GM12873 (cell line): ENCODE results near the gene NPBWR2.

ENCODE experiments used
- TF ChIP-seq, protein P1 (sequence below): IDR thresholded peaks from 2 replicates; pipeline ENCODE4 v1.5.1; 2012; ENCODE audit warnings: low read depth, mild to moderate bottlenecking, moderate library complexity, low read length, control low read depth; ENCODE audit not compliant: insufficient read depth; ENCODE audit errors: missing control alignments

Gene NPBWR2

GRCh38 chr20:64112691-64113443 is 5.5 kb upstream of the NPBWR2 start:
- TF ChIP-seq, protein P1, sequence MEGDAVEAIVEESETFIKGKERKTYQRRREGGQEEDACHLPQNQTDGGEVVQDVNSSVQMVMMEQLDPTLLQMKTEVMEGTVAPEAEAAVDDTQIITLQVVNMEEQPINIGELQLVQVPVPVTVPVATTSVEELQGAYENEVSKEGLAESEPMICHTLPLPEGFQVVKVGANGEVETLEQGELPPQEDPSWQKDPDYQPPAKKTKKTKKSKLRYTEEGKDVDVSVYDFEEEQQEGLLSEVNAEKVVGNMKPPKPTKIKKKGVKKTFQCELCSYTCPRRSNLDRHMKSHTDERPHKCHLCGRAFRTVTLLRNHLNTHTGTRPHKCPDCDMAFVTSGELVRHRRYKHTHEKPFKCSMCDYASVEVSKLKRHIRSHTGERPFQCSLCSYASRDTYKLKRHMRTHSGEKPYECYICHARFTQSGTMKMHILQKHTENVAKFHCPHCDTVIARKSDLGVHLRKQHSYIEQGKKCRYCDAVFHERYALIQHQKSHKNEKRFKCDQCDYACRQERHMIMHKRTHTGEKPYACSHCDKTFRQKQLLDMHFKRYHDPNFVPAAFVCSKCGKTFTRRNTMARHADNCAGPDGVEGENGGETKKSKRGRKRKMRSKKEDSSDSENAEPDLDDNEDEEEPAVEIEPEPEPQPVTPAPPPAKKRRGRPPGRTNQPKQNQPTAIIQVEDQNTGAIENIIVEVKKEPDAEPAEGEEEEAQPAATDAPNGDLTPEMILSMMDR = no peak

DNA sequence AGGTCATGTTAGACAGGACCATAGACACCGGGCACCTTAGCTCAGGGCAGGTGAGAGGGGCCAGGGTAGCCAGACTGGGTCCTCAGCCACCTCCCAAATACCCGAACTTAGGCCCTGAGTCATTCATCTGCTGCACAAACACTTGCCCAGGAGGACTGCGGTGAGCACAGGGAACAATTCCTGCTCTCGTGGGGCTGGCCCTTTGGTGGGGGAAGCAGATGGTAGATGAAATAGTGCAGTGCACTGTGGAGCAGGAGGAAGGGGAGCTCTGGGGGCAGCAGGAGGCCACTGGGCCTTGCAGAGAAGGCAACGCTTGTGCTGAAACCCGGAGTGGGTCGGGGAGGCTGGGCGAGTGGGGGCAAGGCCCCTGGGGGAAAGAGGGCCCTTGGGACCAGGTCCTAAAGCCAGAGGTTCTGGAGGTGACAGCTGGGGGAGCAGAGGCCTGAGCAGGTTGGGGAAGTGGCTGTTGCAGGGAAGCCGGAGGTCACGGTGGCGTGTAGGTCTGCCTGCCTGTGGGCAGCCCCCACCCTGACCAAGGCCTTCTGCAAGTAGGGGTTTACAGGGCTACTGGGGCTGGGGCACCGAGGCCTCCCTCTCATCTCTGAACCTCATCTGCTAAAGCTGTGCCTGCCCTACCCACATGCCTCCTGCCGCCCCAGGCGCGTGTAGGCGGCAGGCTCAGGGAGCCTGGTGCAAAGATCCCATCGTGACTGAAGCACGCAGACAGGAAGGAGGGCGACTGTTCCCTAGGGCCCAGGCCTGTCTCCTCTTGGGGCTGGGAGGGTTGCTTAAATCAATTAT is 4.7 kb upstream of the NPBWR2 start:
- TF ChIP-seq, protein P1 = no peak

DNA sequence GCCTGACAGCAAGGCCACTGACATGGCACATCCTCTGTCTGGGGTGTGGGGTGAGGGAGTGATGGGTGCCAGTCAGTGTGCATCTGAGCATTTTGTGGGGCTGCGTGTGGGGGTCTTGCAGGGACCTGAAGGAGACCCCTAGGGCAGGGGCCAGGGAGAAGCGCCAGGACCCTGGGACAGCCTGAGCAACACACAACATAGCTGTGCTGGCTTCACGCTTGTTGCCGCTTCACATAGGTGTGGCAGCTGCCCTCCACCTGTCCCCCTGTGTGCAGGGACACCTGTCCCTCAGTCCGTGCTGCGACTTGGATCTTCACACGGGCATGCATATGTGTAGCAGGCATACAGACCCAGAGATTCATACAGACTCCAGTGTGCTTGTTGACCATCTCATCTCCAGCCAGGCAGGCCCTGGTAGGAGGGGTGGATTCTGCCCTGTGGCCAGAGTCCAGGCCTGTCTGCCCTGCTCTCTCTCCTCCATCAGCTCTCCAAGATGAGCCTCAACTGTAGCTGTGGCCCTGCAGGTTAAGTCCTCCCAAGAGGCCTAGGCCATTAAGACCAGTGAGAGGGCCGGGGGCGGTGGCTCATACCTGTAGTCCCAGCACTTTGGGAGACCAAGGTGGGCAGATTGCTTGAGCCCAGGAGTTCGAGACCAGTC is 3.2 kb upstream of the NPBWR2 start:
- TF ChIP-seq, protein P1 = no peak

- TF ChIP-seq, protein P1 = no peak
Observed at GRCh38 chr20:64109831-64110391, 2.5 kb upstream of the NPBWR2 start.

DNA sequence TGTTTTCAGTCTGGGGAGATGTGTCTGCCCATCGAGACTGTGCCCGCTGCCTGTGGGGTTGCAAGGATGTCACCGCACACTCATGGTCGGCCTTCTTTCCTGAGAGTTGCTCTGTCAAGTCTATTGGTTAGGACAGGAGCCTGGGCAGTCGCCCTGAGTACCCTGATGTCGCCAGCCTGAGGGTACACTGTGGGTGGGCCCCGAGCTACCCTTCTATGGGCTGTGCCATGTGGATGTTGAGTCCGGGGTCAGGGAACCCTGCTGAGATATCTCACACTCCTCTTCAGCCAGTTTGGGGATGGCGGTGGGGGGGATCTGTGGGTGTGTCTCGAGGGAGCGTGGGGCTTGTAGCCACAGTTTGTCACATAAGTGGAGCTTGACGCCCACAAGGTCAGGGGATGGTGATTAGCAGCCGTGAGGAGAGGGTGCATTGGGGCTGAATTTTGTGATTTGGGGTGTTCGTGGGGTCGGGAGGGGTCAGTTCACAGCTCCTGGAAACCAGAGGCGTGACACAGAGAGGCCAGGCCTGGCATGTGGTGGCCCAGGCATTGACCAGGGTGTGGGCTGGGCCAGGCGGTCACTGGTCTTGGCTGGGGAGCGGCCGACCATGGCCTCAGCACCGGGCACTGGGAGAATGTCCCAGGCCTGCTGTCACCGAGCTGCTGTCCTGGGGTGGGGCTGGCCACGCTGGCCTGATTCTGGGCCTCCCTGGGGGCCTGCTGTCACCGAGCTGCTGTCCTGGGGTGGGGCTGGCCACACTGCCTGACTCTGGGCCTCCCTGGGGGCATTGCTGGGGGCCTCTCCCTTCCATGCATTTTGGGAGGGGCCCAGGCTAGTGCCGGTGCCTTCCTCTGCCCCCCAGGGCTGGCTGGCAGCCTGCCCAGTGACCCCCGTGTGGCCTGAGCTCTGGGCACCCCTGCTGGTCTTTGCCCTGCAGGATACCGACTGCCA is 1.6 kb upstream of the NPBWR2 start:
- TF ChIP-seq, protein P1 = no peak

GRCh38 chr20:64107736-64108457 is 532 bp upstream of the NPBWR2 start:
- TF ChIP-seq, protein P1 = no peak
